ENCODE data around the gene ZNF441. TPM values are rescaled to one million over a fixed set of nuclear protein-coding genes. Genes with fewer than 3 reads are reported as not detected.
A peak's percentile ranks its signal among the peaks of the same experiment; 100 is the strongest.

ZNF441 gene
- total and polyA plus RNA-seq, 5 donors = 3.0 to 6.8 (median 6.7) TPM

DNA sequence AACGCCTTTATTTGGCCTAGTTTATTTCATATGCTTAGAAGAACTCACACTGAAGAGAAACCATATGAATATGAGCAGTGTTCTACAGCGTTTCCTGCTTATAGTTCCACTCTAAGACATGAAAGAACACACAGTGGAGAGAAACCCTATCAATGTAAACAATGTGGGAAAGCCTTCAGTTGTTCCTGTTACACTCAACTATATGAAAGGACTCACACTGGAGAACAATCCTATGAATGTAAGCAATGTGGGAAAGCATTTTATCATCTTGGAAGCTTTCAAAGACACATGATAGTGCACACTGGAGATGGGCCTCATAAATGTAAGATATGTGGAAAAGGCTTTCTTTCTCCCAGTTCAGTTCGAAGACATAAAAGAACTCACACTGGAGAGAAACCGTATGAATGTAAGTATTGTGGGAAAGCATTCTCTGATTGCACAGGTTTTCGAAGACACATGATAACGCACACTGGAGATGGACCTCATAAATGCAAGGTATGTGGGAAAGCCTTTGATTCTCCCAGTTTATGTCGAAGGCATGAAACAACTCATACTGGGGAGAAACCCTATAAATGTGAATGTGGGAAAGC is 13.7 kb downstream of the ZNF441 start:
- ATAC-seq (no peak), DNase-seq (no peak)
- intact Hi-C loops (cut with DNase I) = loop anchor here in 1 of 4 donors (10.0 kb wide), 1 partner anchor 106 kb away; no protein-coding TSS in a partner anchor
- WGBS = 98% methylated on average over 7 of the region's 7 CpGs
- Histone ChIP-seq H3K27me3 (ENCODE audit: control insufficient read depth, insufficient read depth) (no peaks in the 10 kb centered on the region), H3K27ac (ENCODE audit: low read length) (no peak overlapping the region), H3K9me3 (ENCODE audit: control insufficient read depth, low read length) (peaks cover 7% of the 10 kb centered on the region), H3K4me3 (ENCODE audit: low read length) (no peak overlapping the region), H3K4me1 (ENCODE audit: control insufficient read depth, insufficient read depth, low read length) (no peaks in the 10 kb centered on the region)

DNA sequence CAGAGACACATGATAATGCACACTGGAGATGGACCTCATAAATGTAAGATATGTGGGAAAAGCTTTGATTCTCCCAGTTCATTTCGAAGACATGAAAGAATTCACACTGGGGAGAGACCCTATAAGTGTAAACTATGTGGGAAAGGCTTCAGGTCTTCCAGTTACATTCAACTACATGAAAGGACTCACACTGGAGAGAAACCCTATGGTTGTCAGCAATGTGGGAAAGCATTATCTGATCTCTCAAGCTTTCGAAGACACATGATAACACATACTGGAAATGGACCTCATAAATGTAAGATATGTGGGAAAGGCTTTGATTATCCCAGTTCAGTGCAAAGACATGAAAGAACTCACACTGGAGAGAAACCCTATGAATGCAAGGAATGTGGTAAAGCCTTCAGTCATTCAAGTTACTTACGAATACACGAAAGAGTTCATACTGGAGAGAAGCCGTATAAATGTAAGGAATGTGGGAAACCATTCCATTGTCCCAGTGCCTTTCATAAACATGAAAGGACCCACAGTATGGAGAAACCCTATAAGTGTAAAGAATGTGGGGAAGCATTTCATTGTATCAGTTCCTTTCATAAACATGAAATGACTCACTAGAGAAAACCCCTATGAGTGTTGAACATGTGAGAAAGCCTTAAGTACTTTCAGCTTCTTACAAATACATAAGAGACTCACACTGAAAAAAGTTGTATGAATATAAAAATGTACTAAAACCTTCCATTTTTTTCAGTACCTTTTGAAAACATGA is 14.7 kb downstream of the ZNF441 start:
- H3K4me3 ChIP-seq (ENCODE audit: low read length) = peak overlapping the region; percentile 12

DNA sequence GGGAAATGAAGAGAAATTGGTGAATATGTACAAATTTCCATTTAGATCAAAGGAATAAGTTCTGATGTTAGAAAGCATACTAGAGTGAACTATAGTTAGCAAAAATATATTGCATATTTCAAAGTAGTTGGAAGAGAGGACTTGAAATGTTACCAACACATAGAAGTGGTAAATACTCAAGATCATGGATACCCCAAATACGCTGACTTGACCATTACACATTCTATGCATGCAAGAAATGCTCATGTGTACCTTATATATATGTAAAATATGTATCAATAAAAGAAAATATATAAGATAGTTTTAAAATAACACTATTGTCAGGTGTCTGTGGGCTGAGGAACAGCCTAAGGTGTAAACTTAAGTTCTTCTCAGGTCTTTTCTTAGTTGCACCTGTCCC is 17.0 kb downstream of the ZNF441 start:
- WGBS = 99% methylated on average over 1 of the region's 1 CpG
- intact Hi-C loops (cut with DNase I) = loop anchor here in 1 of 4 donors (10.0 kb wide), 1 partner anchor 109 kb away; no protein-coding TSS in a partner anchor
- no peak for ATAC-seq

More for the DNA sequence above, 14.7 kb downstream of the ZNF441 start:
- intact Hi-C loops (cut with DNase I) = loop anchor here in 1 of 4 donors (10.0 kb wide), 1 partner anchor 107 kb away; no protein-coding TSS in a partner anchor
- no peaks in the 10 kb centered on the region for H3K27me3 ChIP-seq (ENCODE audit: control insufficient read depth, insufficient read depth)
- WGBS = 97% methylated on average over 5 of the region's 5 CpGs
- H3K27ac ChIP-seq (ENCODE audit: low read length) = no peak overlapping the region
- H3K4me1 ChIP-seq (ENCODE audit: control insufficient read depth, insufficient read depth, low read length) = no peaks in the 10 kb centered on the region
- DNase-seq = no peak
- peaks cover 7% of the 10 kb centered on the region for H3K9me3 ChIP-seq (ENCODE audit: control insufficient read depth, low read length)
- ATAC-seq = no peak

DNA sequence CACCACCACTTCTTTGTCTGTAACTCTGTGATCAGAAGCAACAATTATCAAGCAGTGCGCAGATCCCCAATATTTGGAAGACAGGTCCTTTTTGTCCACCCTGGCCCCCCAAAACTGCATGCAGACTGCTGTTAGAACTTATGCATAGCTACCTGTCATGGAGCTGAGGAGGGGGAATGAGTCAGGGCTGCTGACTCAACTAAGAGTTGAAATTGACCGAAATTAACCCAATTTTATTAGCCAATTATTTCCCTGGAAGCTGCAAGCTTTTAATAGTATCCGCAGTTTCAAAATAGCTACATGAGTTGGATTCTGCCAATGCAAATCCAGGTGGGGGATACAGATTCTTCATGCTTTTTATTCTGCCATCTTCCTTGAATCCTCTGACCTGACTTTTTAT is 17.6 kb downstream of the ZNF441 start:
- 98% methylated on average over 3 of the region's 3 CpGs for WGBS
- no peaks in the 10 kb centered on the region for H3K27me3 ChIP-seq (ENCODE audit: control insufficient read depth, insufficient read depth)

More for the DNA sequence above, 17.0 kb downstream of the ZNF441 start:
- no peak overlapping the region for H3K4me3 ChIP-seq (ENCODE audit: low read length)
- H3K27ac ChIP-seq (ENCODE audit: low read length) = no peak overlapping the region
- no peak for DNase-seq
- no peaks in the 10 kb centered on the region for H3K27me3 ChIP-seq (ENCODE audit: control insufficient read depth, insufficient read depth)
- no peaks in the 10 kb centered on the region for H3K4me1 ChIP-seq (ENCODE audit: control insufficient read depth, insufficient read depth, low read length)
- peaks cover 7% of the 10 kb centered on the region for H3K9me3 ChIP-seq (ENCODE audit: control insufficient read depth, low read length)

DNA sequence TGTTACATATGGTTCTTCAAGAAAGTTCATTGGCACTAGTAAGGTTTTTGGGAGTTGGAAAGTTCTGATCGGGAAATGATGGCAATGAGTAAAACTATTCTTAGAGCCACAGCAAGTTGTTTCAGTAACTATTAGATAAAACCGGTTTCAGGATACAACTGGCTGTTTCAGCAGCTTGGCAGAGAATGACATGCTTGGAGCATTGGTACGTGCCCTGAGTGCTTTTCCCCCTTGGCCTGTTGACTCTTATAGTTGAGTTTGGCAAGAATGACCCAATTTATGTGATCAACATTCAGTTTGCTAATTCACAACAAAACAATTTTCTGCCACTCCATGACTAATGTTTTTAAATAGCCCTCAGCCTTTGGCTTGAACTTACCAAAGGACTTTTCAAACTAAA is 20.7 kb downstream of the ZNF441 start:
- H3K27me3 ChIP-seq (ENCODE audit: control insufficient read depth, insufficient read depth) = no peaks in the 10 kb centered on the region
- intact Hi-C loops (cut with DNase I) = loop anchor here in 1 of 4 donors (10.0 kb wide), 1 partner anchor 113 kb away; no protein-coding TSS in a partner anchor
- DNase-seq = no peak
- no peak overlapping the region for H3K4me3 ChIP-seq (ENCODE audit: low read length)
- no peaks in the 10 kb centered on the region for H3K9me3 ChIP-seq (ENCODE audit: control insufficient read depth, low read length)
- H3K4me1 ChIP-seq (ENCODE audit: control insufficient read depth, insufficient read depth, low read length) = no peaks in the 10 kb centered on the region
- no peak for ATAC-seq
- H3K27ac ChIP-seq (ENCODE audit: low read length) = no peak overlapping the region
- 84% methylated on average over 3 of the region's 3 CpGs for WGBS

More for the DNA sequence above, 17.6 kb downstream of the ZNF441 start:
- H3K4me3 ChIP-seq (ENCODE audit: low read length) = no peak overlapping the region
- no peak for ATAC-seq
- intact Hi-C loops (cut with DNase I) = loop anchor here in 1 of 4 donors (10.0 kb wide), 1 partner anchor 110 kb away; no protein-coding TSS in a partner anchor
- DNase-seq = no peak
- no peak overlapping the region for H3K27ac ChIP-seq (ENCODE audit: low read length)
- H3K9me3 ChIP-seq (ENCODE audit: control insufficient read depth, low read length) = peaks cover 6% of the 10 kb centered on the region
- H3K4me1 ChIP-seq (ENCODE audit: control insufficient read depth, insufficient read depth, low read length) = no peaks in the 10 kb centered on the region

DNA sequence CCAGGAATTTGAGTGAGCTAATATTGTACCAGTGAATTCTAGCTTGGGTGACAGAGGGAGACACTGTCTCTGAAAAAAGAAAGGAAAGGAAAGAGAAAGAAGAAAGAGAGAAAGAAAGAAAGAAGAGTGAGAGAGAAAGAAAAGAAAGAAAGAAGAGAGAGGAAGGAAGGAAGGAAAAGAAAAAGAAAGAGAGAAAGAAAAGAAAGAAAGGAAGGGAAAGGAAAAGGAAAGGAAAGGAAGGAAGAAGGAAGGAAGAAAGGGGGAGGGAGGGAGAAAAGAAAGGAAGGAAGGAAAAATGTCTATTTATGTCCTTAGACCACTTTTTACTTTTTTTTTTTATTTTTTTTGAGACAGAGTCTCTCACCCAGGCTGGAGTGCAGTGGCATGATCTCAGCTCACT is 26.1 kb downstream of the ZNF441 start:
- H3K9me3 ChIP-seq (ENCODE audit: control insufficient read depth, low read length) = no peaks in the 10 kb centered on the region
- H3K27me3 ChIP-seq (ENCODE audit: control insufficient read depth, insufficient read depth) = no peaks in the 10 kb centered on the region
- ATAC-seq (no peak), DNase-seq (no peak)
- no peak overlapping the region for H3K4me3 ChIP-seq (ENCODE audit: low read length)
- intact Hi-C loops (cut with DNase I) = loop anchor here in 1 of 4 donors (10.0 kb wide), 1 partner anchor 202 kb away; no protein-coding TSS in a partner anchor
- peaks cover 3% of the 10 kb centered on the region for H3K4me1 ChIP-seq (ENCODE audit: control insufficient read depth, insufficient read depth, low read length)
- no peak overlapping the region for H3K27ac ChIP-seq (ENCODE audit: low read length)

DNA sequence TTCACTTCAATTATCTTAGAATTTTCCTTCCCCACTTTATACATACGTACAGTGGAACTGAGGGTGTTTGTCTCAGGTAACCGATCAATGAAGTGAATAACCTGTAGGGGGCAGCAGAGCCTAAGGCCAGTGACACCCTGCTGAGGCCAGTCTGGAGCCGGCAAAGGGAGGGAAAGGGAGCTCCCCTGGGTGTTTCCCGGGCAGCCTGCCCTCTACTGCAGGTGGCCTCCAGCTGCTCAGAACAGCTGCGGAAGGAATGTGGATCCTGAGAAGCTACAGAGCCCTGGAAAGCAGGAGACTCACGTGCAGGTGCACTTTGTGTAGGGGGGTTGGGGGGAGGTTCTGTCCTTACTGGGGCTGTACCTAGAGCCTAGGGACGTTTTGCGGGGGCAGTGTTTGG is 30.7 kb downstream of the ZNF441 start:
- ATAC-seq = peak; percentile 94 to 95
- intact Hi-C loops (cut with DNase I) = loop anchor here in 2 of 4 donors (5.0 to 10.0 kb wide), 3 partner anchors 190 to 345 kb away; partner anchors contain the start of gene ZNF20 (in 1 of the 2)
- DNase-seq = peak; percentile 80 to 90 (median 89)
- H3K27ac ChIP-seq (ENCODE audit: low read length) = no peak overlapping the region
- H3K4me1 ChIP-seq (ENCODE audit: control insufficient read depth, insufficient read depth, low read length) = peaks cover 4% of the 10 kb centered on the region
- WGBS = 9% methylated on average over 8 of the region's 8 CpGs
- no peaks in the 10 kb centered on the region for H3K27me3 ChIP-seq (ENCODE audit: control insufficient read depth, insufficient read depth)
- peak overlapping the region; percentile 16 for H3K4me3 ChIP-seq (ENCODE audit: low read length)
- no peaks in the 10 kb centered on the region for H3K9me3 ChIP-seq (ENCODE audit: control insufficient read depth, low read length)

DNA sequence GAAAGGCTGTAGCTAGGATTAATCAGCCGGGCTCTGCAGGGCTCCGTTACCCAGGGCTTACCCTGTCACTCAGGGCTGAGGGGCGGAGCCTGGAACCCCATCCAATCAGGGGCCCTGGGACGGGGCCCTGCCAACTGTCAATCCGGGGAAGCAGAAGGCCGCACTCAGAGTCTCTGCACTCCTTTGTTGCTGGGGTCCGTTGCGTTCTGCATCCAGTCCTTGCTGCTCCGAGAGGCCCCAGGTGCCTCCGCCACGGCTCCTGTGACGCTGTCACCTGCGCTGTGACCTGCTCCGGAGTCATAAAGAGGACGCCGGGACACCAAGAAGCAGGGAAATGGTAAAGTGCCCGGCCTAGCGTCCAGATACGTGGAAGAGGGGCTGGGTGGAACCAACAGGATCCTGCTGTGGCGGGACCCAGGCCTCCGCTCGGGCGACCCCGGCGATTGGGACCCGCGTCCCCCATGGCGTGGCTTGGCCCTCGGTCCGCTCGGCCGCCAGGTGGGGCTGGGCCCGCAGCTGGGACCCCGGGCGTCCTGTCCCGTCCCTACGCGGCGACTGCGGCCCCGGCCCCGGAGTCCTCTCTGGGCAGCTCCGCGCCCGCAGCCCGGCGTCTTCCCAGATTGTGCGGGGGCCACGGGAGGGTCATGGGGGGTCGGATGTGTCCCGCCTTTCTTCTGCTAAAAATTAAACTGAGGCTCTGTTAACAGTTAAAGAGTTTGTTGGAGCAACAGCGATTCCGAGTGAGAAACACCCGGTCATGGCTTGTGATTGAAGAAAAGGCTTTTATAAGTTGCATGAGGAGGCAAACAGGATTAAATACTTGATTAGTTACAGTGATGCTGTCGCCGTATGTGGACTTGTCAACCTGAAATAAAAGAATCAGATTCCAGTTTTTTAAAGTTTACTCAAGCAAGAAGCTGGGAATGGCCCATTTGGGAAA is 31.9 kb downstream of the ZNF441 start, which contains the start of gene ZNF491:
Gene ZNF491 (plus strand): TSS at position 133 of the 940 bp plus-strand sequence. CDS start 7,431 bp downstream, outside the sequence.
- Histone ChIP-seq H3K27ac (ENCODE audit: low read length) (peak within 1 kb of the TSS; percentile 86), H3K4me1 (ENCODE audit: control insufficient read depth, insufficient read depth, low read length) (peaks cover 4% of the 10 kb centered on the region), H3K4me3 (ENCODE audit: low read length) (peak within 1 kb of the TSS; percentile 65), H3K27me3 (ENCODE audit: control insufficient read depth, insufficient read depth) (no peaks in the 10 kb centered on the region), H3K9me3 (ENCODE audit: control insufficient read depth, low read length) (no peaks in the 10 kb centered on the region)
- ATAC-seq (peak; percentile 100), DNase-seq (peak; percentile 94 to 98 (median 97))
- intact Hi-C loops (cut with DNase I) = loop anchor here in 2 of 4 donors (5.0 to 10.0 kb wide), 3 partner anchors 189 to 344 kb away; partner anchors contain the start of gene ZNF20 (in 1 of the 2)
- WGBS = under 1% methylated on average over 56 of the region's 56 CpGs

DNA sequence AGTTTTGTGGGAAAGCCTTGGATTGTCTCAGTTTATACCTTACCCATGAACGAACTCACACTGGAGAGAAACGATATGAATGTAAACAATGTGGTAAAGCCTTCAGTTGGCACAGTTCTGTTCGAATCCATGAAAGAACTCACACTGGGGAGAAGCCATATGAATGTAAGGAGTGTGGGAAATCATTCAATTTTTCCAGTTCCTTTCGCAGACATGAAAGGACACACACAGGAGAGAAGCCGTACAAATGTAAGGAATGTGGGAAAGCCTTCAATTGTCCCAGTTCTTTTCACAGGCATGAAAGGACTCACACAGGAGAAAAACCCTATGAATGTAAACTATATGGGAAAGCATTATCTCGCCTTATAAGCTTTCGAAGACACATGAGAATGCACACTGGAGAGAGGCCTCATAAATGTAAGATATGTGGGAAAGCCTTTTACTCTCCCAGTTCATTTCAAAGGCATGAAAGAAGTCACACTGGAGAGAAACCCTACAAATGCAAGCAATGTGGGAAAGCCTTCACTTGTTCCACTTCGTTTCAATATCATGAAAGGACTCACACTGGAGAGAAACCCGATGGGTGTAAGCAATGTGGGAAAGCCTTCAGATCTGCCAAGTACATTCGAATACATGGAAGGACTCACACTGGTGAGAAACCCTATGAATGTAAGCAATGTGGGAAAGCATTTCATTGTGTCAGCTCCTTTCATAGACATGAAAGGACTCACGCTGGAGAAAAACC is 39.7 kb downstream of the ZNF441 start:
- Histone ChIP-seq H3K9me3 (ENCODE audit: control insufficient read depth, low read length) (peaks cover 2% of the 10 kb centered on the region), H3K27me3 (ENCODE audit: control insufficient read depth, insufficient read depth) (no peaks in the 10 kb centered on the region), H3K27ac (ENCODE audit: low read length) (no peak overlapping the region), H3K4me1 (ENCODE audit: control insufficient read depth, insufficient read depth, low read length) (no peaks in the 10 kb centered on the region), H3K4me3 (ENCODE audit: low read length) (no peak overlapping the region)
- no peak for ATAC-seq
- intact Hi-C loops (cut with DNase I) = no loop called here
- DNase-seq = no peak
- WGBS = 94% methylated on average over 11 of the region's 11 CpGs

DNA sequence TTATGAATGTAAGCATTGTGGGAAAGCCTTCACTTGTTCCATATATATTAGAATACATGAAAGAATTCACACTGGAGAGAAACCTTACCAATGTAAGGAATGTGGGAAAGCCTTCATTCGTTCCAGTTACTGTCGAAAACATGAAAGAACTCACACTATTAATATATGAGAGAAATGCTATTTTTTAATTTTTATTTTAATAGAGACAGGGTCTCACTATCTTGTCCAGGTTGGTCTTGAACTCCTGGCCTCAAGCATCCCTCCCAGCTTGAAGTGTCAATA is 40.2 kb downstream of the ZNF441 start:
- DNase-seq (no peak), ATAC-seq (no peak)
- Histone ChIP-seq H3K27me3 (ENCODE audit: control insufficient read depth, insufficient read depth) (no peaks in the 10 kb centered on the region), H3K4me1 (ENCODE audit: control insufficient read depth, insufficient read depth, low read length) (no peaks in the 10 kb centered on the region), H3K9me3 (ENCODE audit: control insufficient read depth, low read length) (peaks cover 2% of the 10 kb centered on the region), H3K4me3 (ENCODE audit: low read length) (no peak overlapping the region), H3K27ac (ENCODE audit: low read length) (no peak overlapping the region)
- WGBS = 95% methylated on average over 2 of the region's 2 CpGs
- intact Hi-C loops (cut with DNase I) = no loop called here

All from right cardiac atrium (tissue), 5 donors.